ENCODE data around the gene INHBC.
"Not testable (repeated sequence)": the region's sequence is repeated elsewhere in the genome, so short reads cannot be mapped to it uniquely, and the experiment has no call there.

The INHBC gene

GRCh38 chr12:57434517-57435223, at the start of gene INHBC:
Gene INHBC, plus strand, starts transcription at chr12:57434784. Its CDS starts 103 bp downstream, at chr12:57434887.
- no peaks in the 10 kb centered on the region for H3K36me3 Mint-ChIP-seq
- no peaks in the 10 kb centered on the region for H3K9me3 Mint-ChIP-seq
- H3K4me1 Mint-ChIP-seq = peaks cover 14% of the 10 kb centered on the region
- H3K27ac Mint-ChIP-seq = peak within 1 kb of the TSS; percentile 55
- no peaks in the 10 kb centered on the region for H3K27me3 Mint-ChIP-seq
- H3K4me3 Mint-ChIP-seq = no peak within 1 kb of the TSS

GRCh38 chr12:57385586-57385985, 49.0 kb upstream of the INHBC start:
- Mint-ChIP-seq H3K4me3 (no peak overlapping the region), H3K4me1 (peaks cover 3% of the 10 kb centered on the region), H3K27ac (no peak overlapping the region), H3K9me3 (no peaks in the 10 kb centered on the region), H3K27me3 (no peaks in the 10 kb centered on the region), H3K36me3 (peaks cover 3% of the 10 kb centered on the region)

GRCh38 chr12:57386187-57386720, 48.3 kb upstream of the INHBC start:
- Mint-ChIP-seq H3K4me3 (no peak overlapping the region), H3K27me3 (no peaks in the 10 kb centered on the region), H3K27ac (no peak overlapping the region), H3K36me3 (peaks cover 3% of the 10 kb centered on the region), H3K9me3 (no peaks in the 10 kb centered on the region), H3K4me1 (no peaks in the 10 kb centered on the region)

- Mint-ChIP-seq H3K27ac (no peak overlapping the region), H3K36me3 (peaks cover 7% of the 10 kb centered on the region)
Observed at GRCh38 chr12:57388425-57388824, 46.2 kb upstream of the INHBC start.

GRCh38 chr12:57389033-57389432, 45.6 kb upstream of the INHBC start:
- peaks cover 10% of the 10 kb centered on the region for H3K36me3 Mint-ChIP-seq
- H3K4me1 Mint-ChIP-seq = peaks cover 10% of the 10 kb centered on the region
- H3K9me3 Mint-ChIP-seq = no peaks in the 10 kb centered on the region
- no peak overlapping the region for H3K4me3 Mint-ChIP-seq
- no peak overlapping the region for H3K27ac Mint-ChIP-seq
- no peaks in the 10 kb centered on the region for H3K27me3 Mint-ChIP-seq

More at GRCh38 chr12:57388425-57388824, 46.2 kb upstream of the INHBC start:
- no peaks in the 10 kb centered on the region for H3K9me3 Mint-ChIP-seq
- H3K4me3 Mint-ChIP-seq = no peak overlapping the region
- no peaks in the 10 kb centered on the region for H3K27me3 Mint-ChIP-seq
- H3K4me1 Mint-ChIP-seq = peaks cover 7% of the 10 kb centered on the region

GRCh38 chr12:57390174-57390573, 44.4 kb upstream of the INHBC start:
- Mint-ChIP-seq H3K9me3 (no peaks in the 10 kb centered on the region), H3K4me3 (no peak overlapping the region), H3K36me3 (peaks cover 10% of the 10 kb centered on the region), H3K4me1 (peaks cover 10% of the 10 kb centered on the region), H3K27me3 (no peaks in the 10 kb centered on the region), H3K27ac (no peak overlapping the region)

- no peak overlapping the region for H3K4me3 Mint-ChIP-seq
- H3K9me3 Mint-ChIP-seq = no peaks in the 10 kb centered on the region
- H3K4me1 Mint-ChIP-seq = peaks cover 20% of the 10 kb centered on the region
- H3K27me3 Mint-ChIP-seq = no peaks in the 10 kb centered on the region
- H3K27ac Mint-ChIP-seq = no peak overlapping the region
- peaks cover 11% of the 10 kb centered on the region for H3K36me3 Mint-ChIP-seq
Observed at GRCh38 chr12:57395121-57395520, 39.5 kb upstream of the INHBC start.

- H3K36me3 Mint-ChIP-seq = peaks cover 9% of the 10 kb centered on the region
- no peak overlapping the region for H3K27ac Mint-ChIP-seq
- peaks cover 23% of the 10 kb centered on the region for H3K4me1 Mint-ChIP-seq
- H3K27me3 Mint-ChIP-seq = no peaks in the 10 kb centered on the region
- no peak overlapping the region for H3K4me3 Mint-ChIP-seq
- no peaks in the 10 kb centered on the region for H3K9me3 Mint-ChIP-seq
Observed at GRCh38 chr12:57397441-57397840, 37.1 kb upstream of the INHBC start.

- H3K27ac Mint-ChIP-seq = peak overlapping the region; percentile 10
- not testable (repeated sequence) for H3K4me3 Mint-ChIP-seq, H3K36me3 Mint-ChIP-seq, H3K9me3 Mint-ChIP-seq, H3K27me3 Mint-ChIP-seq
- H3K4me1 Mint-ChIP-seq = peaks cover 19% of the 10 kb centered on the region
Observed at GRCh38 chr12:57399718-57400463, 34.7 kb upstream of the INHBC start.

- Mint-ChIP-seq H3K27ac (no peak overlapping the region), H3K9me3 (no peaks in the 10 kb centered on the region), H3K4me3 (no peak overlapping the region), H3K27me3 (no peaks in the 10 kb centered on the region), H3K4me1 (peaks cover 28% of the 10 kb centered on the region), H3K36me3 (peaks cover 2% of the 10 kb centered on the region)
Observed at GRCh38 chr12:57401165-57401564, 33.4 kb upstream of the INHBC start.

- peaks cover 32% of the 10 kb centered on the region for H3K4me1 Mint-ChIP-seq
- not testable (repeated sequence) for H3K9me3 Mint-ChIP-seq
Observed at GRCh38 chr12:57402156-57402555, 32.4 kb upstream of the INHBC start.

GRCh38 chr12:57404966-57405640, 29.5 kb upstream of the INHBC start:
- Mint-ChIP-seq H3K4me3 (no peak overlapping the region), H3K4me1 (peaks cover 34% of the 10 kb centered on the region), H3K27ac (no peak overlapping the region), H3K36me3 (peaks cover 4% of the 10 kb centered on the region), H3K9me3 (no peaks in the 10 kb centered on the region), H3K27me3 (no peaks in the 10 kb centered on the region)

More at GRCh38 chr12:57402156-57402555, 32.4 kb upstream of the INHBC start:
- H3K27me3 Mint-ChIP-seq, H3K4me3 Mint-ChIP-seq, H3K36me3 Mint-ChIP-seq, H3K27ac Mint-ChIP-seq: not testable (repeated sequence)

- Mint-ChIP-seq H3K27ac (no peak overlapping the region), H3K4me3 (no peak overlapping the region), H3K27me3 (no peaks in the 10 kb centered on the region), H3K36me3 (peaks cover 7% of the 10 kb centered on the region), H3K9me3 (no peaks in the 10 kb centered on the region), H3K4me1 (peaks cover 49% of the 10 kb centered on the region)
Observed at GRCh38 chr12:57410534-57410933, 24.1 kb upstream of the INHBC start.

GRCh38 chr12:57414160-57414559, 20.4 kb upstream of the INHBC start:
- not testable (repeated sequence) for H3K4me3 Mint-ChIP-seq, H3K9me3 Mint-ChIP-seq, H3K36me3 Mint-ChIP-seq, H3K27me3 Mint-ChIP-seq, H3K27ac Mint-ChIP-seq
- H3K4me1 Mint-ChIP-seq = peaks cover 62% of the 10 kb centered on the region

GRCh38 chr12:57415088-57415487, 19.5 kb upstream of the INHBC start:
- no peaks in the 10 kb centered on the region for H3K27me3 Mint-ChIP-seq
- H3K9me3 Mint-ChIP-seq = no peaks in the 10 kb centered on the region
- H3K36me3 Mint-ChIP-seq = peaks cover 9% of the 10 kb centered on the region
- H3K4me3 Mint-ChIP-seq = no peak overlapping the region
- peaks cover 62% of the 10 kb centered on the region for H3K4me1 Mint-ChIP-seq
- H3K27ac Mint-ChIP-seq = no peak overlapping the region
